ENCODE data around the gene LYSMD1. TPM values are rescaled to one million over a fixed set of nuclear protein-coding genes. Genes with fewer than 3 reads are reported as not detected.

Gene LYSMD1
- polyA plus RNA-seq, 1 donor (not counting 4 experiments of a cell fraction or from before 2014, with no cell fraction given), result 5.6 TPM

DNA sequence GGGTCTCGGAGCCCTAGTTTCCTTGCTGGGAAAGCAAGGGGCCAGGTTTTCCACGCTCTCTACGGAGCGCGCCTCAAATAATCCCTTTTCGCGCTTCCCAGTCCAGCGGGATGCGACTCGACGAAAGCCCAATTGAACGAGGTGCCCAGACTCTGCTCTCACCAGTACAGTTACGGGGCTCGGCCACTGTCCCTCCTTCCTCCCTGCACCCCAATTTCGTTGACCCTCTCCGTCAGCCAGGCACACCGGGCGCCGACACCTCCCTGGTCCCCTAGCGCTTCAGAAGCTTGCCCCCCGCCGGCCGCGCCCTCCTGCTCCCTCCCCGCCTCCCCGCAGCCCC, 19.7 kb downstream of the LYSMD1 start:
- DNase-seq (ENCODE audit: low read depth, low spot score), result no peak
- H3K36me3 ChIP-seq (ENCODE audit: control insufficient read depth in 2 of 2, extremely low read depth in 1 of 2, insufficient read depth in 2 of 2, low read length in 2 of 2), result no peaks in the 10 kb centered on the region
- TF ChIP-seq EZH2 (IDR thresholded peaks at IDR 0.05; ENCODE audit: low read length), result no peak
- TF ChIP-seq, protein P1, sequence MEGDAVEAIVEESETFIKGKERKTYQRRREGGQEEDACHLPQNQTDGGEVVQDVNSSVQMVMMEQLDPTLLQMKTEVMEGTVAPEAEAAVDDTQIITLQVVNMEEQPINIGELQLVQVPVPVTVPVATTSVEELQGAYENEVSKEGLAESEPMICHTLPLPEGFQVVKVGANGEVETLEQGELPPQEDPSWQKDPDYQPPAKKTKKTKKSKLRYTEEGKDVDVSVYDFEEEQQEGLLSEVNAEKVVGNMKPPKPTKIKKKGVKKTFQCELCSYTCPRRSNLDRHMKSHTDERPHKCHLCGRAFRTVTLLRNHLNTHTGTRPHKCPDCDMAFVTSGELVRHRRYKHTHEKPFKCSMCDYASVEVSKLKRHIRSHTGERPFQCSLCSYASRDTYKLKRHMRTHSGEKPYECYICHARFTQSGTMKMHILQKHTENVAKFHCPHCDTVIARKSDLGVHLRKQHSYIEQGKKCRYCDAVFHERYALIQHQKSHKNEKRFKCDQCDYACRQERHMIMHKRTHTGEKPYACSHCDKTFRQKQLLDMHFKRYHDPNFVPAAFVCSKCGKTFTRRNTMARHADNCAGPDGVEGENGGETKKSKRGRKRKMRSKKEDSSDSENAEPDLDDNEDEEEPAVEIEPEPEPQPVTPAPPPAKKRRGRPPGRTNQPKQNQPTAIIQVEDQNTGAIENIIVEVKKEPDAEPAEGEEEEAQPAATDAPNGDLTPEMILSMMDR (optimal IDR thresholded peaks at IDR 0.05 in 1 of 3, IDR thresholded peaks at IDR 0.05 in 1 of 3, conservative IDR thresholded peaks at IDR 0.05 in 1 of 3; ENCODE audit: extremely low read depth in 1 of 3, insufficient read depth in 2 of 3, low read length in 3 of 3), result no peak
- no peaks in the 10 kb centered on the region for H3K9me3 ChIP-seq (ENCODE audit: control insufficient read depth, low read depth, low read length)
- peaks cover 15% of the 10 kb centered on the region for H3K4me1 ChIP-seq (ENCODE audit: control insufficient read depth, extremely low read depth, insufficient read depth, low read length)
- peak overlapping the region; percentile 78 for H3K9ac ChIP-seq (ENCODE audit: control insufficient read depth, extremely low read depth, insufficient read depth, low read length)
- no peaks in the 10 kb centered on the region for H3K9me1 ChIP-seq (ENCODE audit: control insufficient read depth, extremely low read depth, insufficient read depth, low read length)
- H3K79me2 ChIP-seq (ENCODE audit: control insufficient read depth, insufficient read depth, low read length), result no peaks in the 10 kb centered on the region
- no peaks in the 10 kb centered on the region for H4K20me1 ChIP-seq (ENCODE audit: control insufficient read depth, extremely low read depth, insufficient read depth, low read length)
- peak overlapping the region; percentile 84 for H2AFZ ChIP-seq (ENCODE audit: control insufficient read depth, low read length)
- peak overlapping the region; percentile 48 to 78 (median 77) for H3K4me3 ChIP-seq (ENCODE audit: control insufficient read depth in 2 of 3, extremely low read depth in 1 of 3, insufficient read depth in 2 of 3, low read depth in 1 of 3, low read length in 3 of 3)
- no peak for FAIRE-seq
- dilution Hi-C loops (cut with MboI; ENCODE audit: extremely low pct_ligation_motif_present, low sequenced_read_pairs), result no loop called here
- H3K27me3 ChIP-seq (ENCODE audit: control insufficient read depth, extremely low read depth, insufficient read depth, low read length), result peaks cover 15% of the 10 kb centered on the region
- H3K27ac ChIP-seq (ENCODE audit: control insufficient read depth, insufficient read depth, low read length), result no peak overlapping the region
- H3K4me2 ChIP-seq (ENCODE audit: control insufficient read depth, extremely low read depth, insufficient read depth, low read depth, low read length), result peak overlapping the region; percentile 94

DNA sequence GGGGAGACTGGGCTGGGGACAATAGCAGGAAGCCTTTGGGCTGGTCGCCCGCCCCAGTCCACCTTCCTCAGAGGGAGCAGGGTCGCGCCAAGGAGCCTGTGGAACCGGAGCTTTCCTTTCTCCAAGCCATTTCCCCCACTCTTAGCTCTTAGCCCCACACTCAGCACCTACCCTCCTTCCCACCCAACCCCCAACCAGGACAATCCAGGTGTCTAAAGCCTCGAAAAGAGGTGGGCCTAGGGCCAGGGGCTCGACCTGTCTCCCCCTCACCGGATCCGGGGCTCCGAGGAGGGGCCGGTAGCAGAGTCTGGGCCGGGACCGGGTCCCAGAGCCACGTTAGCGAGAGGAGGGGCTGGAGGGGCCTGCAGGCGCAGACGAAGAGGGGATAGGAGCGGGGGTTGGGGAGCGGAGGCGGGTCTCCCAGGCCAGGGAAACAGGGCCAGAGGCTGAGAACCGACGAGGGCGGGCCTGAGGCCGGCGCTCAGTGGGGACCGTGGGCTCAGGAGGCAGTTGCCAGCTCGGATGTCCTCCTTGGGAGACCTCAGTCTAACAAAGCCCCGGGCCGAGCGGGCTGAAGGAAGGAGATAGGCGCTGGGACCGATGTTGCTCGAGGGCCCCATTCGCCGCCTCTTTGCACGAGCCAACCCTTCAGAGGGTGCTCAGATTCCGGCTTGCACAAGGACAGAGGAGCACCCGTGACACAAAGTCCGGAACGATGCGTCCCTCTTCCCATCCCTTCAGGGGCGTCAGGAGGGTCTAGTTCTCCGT, 20.2 kb downstream of the LYSMD1 start:
- peak; percentile 69 for TF ChIP-seq EZH2 (IDR thresholded peaks at IDR 0.05; ENCODE audit: low read length)
- TF ChIP-seq, protein P1 (optimal IDR thresholded peaks at IDR 0.05 in 1 of 3, IDR thresholded peaks at IDR 0.05 in 1 of 3, conservative IDR thresholded peaks at IDR 0.05 in 1 of 3; ENCODE audit: extremely low read depth in 1 of 3, insufficient read depth in 2 of 3, low read length in 3 of 3), result no peak
- H3K9me1 ChIP-seq (ENCODE audit: control insufficient read depth, extremely low read depth, insufficient read depth, low read length), result no peaks in the 10 kb centered on the region
- no peaks in the 10 kb centered on the region for H3K36me3 ChIP-seq (ENCODE audit: control insufficient read depth in 2 of 2, extremely low read depth in 1 of 2, insufficient read depth in 2 of 2, low read length in 2 of 2)
- peaks cover 15% of the 10 kb centered on the region for H3K27me3 ChIP-seq (ENCODE audit: control insufficient read depth, extremely low read depth, insufficient read depth, low read length)
- dilution Hi-C loops (cut with MboI; ENCODE audit: extremely low pct_ligation_motif_present, low sequenced_read_pairs), result no loop called here
- no peaks in the 10 kb centered on the region for H3K9me3 ChIP-seq (ENCODE audit: control insufficient read depth, low read depth, low read length)
- H3K4me3 ChIP-seq (ENCODE audit: control insufficient read depth in 2 of 3, extremely low read depth in 1 of 3, insufficient read depth in 2 of 3, low read depth in 1 of 3, low read length in 3 of 3), result peak overlapping the region in 1 of 3 experiments; percentile 78
- H3K9ac ChIP-seq (ENCODE audit: control insufficient read depth, extremely low read depth, insufficient read depth, low read length), result no peak overlapping the region
- DNase-seq (ENCODE audit: low read depth, low spot score) (no peak), FAIRE-seq (no peak)
- peaks cover 15% of the 10 kb centered on the region for H3K4me1 ChIP-seq (ENCODE audit: control insufficient read depth, extremely low read depth, insufficient read depth, low read length)
- H3K4me2 ChIP-seq (ENCODE audit: control insufficient read depth, extremely low read depth, insufficient read depth, low read depth, low read length), result peak overlapping the region; percentile 94
- H2AFZ ChIP-seq (ENCODE audit: control insufficient read depth, low read length), result no peak overlapping the region
- H4K20me1 ChIP-seq (ENCODE audit: control insufficient read depth, extremely low read depth, insufficient read depth, low read length), result no peaks in the 10 kb centered on the region
- no peak overlapping the region for H3K27ac ChIP-seq (ENCODE audit: control insufficient read depth, insufficient read depth, low read length)
- no peaks in the 10 kb centered on the region for H3K79me2 ChIP-seq (ENCODE audit: control insufficient read depth, insufficient read depth, low read length)
